ENCODE measurements around the gene SDK1.
"Not testable (repeated sequence)": the region's sequence is repeated elsewhere in the genome, so short reads cannot be mapped to it uniquely, and the experiment has no call there.

The SDK1 gene

GRCh38 chr7:4208086-4208485 lies 907.0 kb downstream of the SDK1 start:
- intact Hi-C loops (cut with DNase I) = no loop called here
- DNase-seq = no peak

GRCh38 chr7:4208586-4208985 lies 907.5 kb downstream of the SDK1 start:
- intact Hi-C loops (cut with DNase I) = no loop called here
- DNase-seq = no peak

- DNase-seq = no peak
- intact Hi-C loops (cut with DNase I) = no loop called here
Observed at GRCh38 chr7:4209126-4209525, 908.1 kb downstream of the SDK1 start.

- DNase-seq = no peak
- intact Hi-C loops (cut with DNase I) = no loop called here
Observed at GRCh38 chr7:4209966-4210365, 908.9 kb downstream of the SDK1 start.

GRCh38 chr7:4210821-4211220 lies 909.8 kb downstream of the SDK1 start:
- no peak for DNase-seq

GRCh38 chr7:4211261-4211660 lies 910.2 kb downstream of the SDK1 start:
- no peak for DNase-seq
- intact Hi-C loops (cut with DNase I) = no loop called here

More at GRCh38 chr7:4210821-4211220, 909.8 kb downstream of the SDK1 start:
- intact Hi-C loops (cut with DNase I) = no loop called here

- intact Hi-C loops (cut with DNase I) = no loop called here
- DNase-seq = no peak
Observed at GRCh38 chr7:4212376-4212775, 911.3 kb downstream of the SDK1 start.

GRCh38 chr7:4214291-4215155 lies 913.5 kb downstream of the SDK1 start:
- no peak for DNase-seq
- intact Hi-C loops (cut with DNase I) = no loop called here

- no peak for DNase-seq
- intact Hi-C loops (cut with DNase I) = no loop called here
Observed at GRCh38 chr7:4215176-4215720, 914.2 kb downstream of the SDK1 start.

GRCh38 chr7:4216016-4216415 lies 915.0 kb downstream of the SDK1 start:
- intact Hi-C loops (cut with DNase I) = no loop called here
- no peak for DNase-seq

- intact Hi-C loops (cut with DNase I); DNase-seq: not testable (repeated sequence)
Observed at GRCh38 chr7:4217126-4217660, 916.1 kb downstream of the SDK1 start.

GRCh38 chr7:4218481-4218880 lies 917.4 kb downstream of the SDK1 start:
- intact Hi-C loops (cut with DNase I) = no loop called here
- DNase-seq = no peak

GRCh38 chr7:4220011-4220410 lies 919.0 kb downstream of the SDK1 start:
- no peak for DNase-seq
- intact Hi-C loops (cut with DNase I) = no loop called here

GRCh38 chr7:4221043-4221442 lies 920.0 kb downstream of the SDK1 start:
- intact Hi-C loops (cut with DNase I) = no loop called here
- DNase-seq = no peak

GRCh38 chr7:4222676-4223075 lies 921.6 kb downstream of the SDK1 start:
- peak in 2 of 42 donors; percentile 5 to 20 for DNase-seq

GRCh38 chr7:4225361-4225771 lies 924.3 kb downstream of the SDK1 start:
- intact Hi-C loops (cut with DNase I) = no loop called here
- no peak for DNase-seq

More at GRCh38 chr7:4222676-4223075, 921.6 kb downstream of the SDK1 start:
- intact Hi-C loops (cut with DNase I) = no loop called here

- DNase-seq = no peak
- intact Hi-C loops (cut with DNase I) = no loop called here
Observed at GRCh38 chr7:4225881-4226523, 925.0 kb downstream of the SDK1 start.

GRCh38 chr7:4226524-4226882 lies 925.5 kb downstream of the SDK1 start:
- peak in 2 of 42 donors; percentile 16 to 18 for DNase-seq
- intact Hi-C loops (cut with DNase I) = no loop called here

GRCh38 chr7:4227105-4228010 lies 926.3 kb downstream of the SDK1 start:
- intact Hi-C loops (cut with DNase I) = no loop called here
- peak in 36 of 42 donors; percentile 16 to 80 (median 48) for DNase-seq
